Neural progenitor cell (in vitro differentiated cells): Measurements from ENCODE around the gene JAZF1. TPM values are rescaled to one million over a fixed set of nuclear protein-coding genes. Genes with fewer than 3 reads are reported as not detected.

Source experiments
- DNase-seq: peaks from one replicate; pipeline ENCODE4 v3.0.0-alpha.2; 2016; ENCODE audit warnings: low spot score
- H2AFZ ChIP-seq: fragments of 200-600 bp; sonication (generic); replicated peaks from 2 replicates; pipeline ENCODE4 v1.6.1; 2016; ENCODE audit warnings: antibody characterized with exemption
- H3F3A ChIP-seq: fragments of 200-600 bp; sonication (generic); 2 replicates; pipeline ENCODE4 v1.6.1; 2016; ENCODE audit warnings: antibody characterized with exemption, low read depth
- H3K27ac ChIP-seq: fragments of 200-600 bp; sonication (generic); 2 replicates; pipeline ENCODE4 v1.5.1; 2016; ENCODE audit warnings: mild to moderate bottlenecking
- H3K27me3 ChIP-seq: fragments of 200-600 bp; sonication (generic); 2 replicates; pipeline ENCODE4 v1.6.1; 2016; ENCODE audit warnings: mild to moderate bottlenecking, moderate library complexity
- H3K36me3 ChIP-seq: fragments of 200-600 bp; sonication (generic); 2 replicates; pipeline ENCODE4 v1.5.1; 2016
- H3K4me1 ChIP-seq: fragments of 200-600 bp; sonication (generic); 2 replicates; pipeline ENCODE4 v1.6.1; 2016; ENCODE audit warnings: mixed run types
- H3K4me2 ChIP-seq: fragments of 200-600 bp; sonication (generic); 2 replicates; pipeline ENCODE4 v1.6.1; 2016
- H3K4me3 ChIP-seq: fragments of 200-600 bp; sonication (generic); 2 replicates; pipeline ENCODE4 v1.5.1; 2016
- H3K79me2 ChIP-seq: fragments of 200-600 bp; sonication (generic); 2 replicates; pipeline ENCODE4 v1.6.1; 2016; ENCODE audit warnings: low read depth
- H3K9ac ChIP-seq: fragments of 200-600 bp; sonication (generic); 2 replicates; pipeline ENCODE4 v1.6.1; 2016
- H3K9me3 ChIP-seq: fragments of 200-600 bp; sonication (generic); 2 replicates; pipeline ENCODE4 v1.5.1; 2016; ENCODE audit warnings: low read depth
- H4K20me1 ChIP-seq: fragments of 200-600 bp; sonication (generic); 2 replicates; pipeline ENCODE4 v1.6.1; 2016; ENCODE audit warnings: low read depth
- H3K27ac Mint-ChIP-seq: 3 replicates; pipeline ENCODE4 v1.8.0; 2021; ENCODE audit warnings: mixed read lengths
- H3K27me3 Mint-ChIP-seq: 2 replicates; pipeline ENCODE4 v1.8.0; 2022; ENCODE audit warnings: low read depth, mild to moderate bottlenecking, inconsistent platforms, moderate library complexity, mixed read lengths; ENCODE audit not compliant: insufficient read depth
- H3K36me3 Mint-ChIP-seq: 3 replicates; pipeline ENCODE4 v1.8.0; 2021; ENCODE audit warnings: mixed read lengths
- H3K4me1 Mint-ChIP-seq: 3 replicates; pipeline ENCODE4 v1.8.0; 2021; ENCODE audit warnings: mixed read lengths
- H3K4me3 Mint-ChIP-seq: 3 replicates; pipeline ENCODE4 v1.8.0; 2021; ENCODE audit warnings: mild to moderate bottlenecking, moderate library complexity, mixed read lengths
- H3K9me3 Mint-ChIP-seq: 3 replicates; pipeline ENCODE4 v1.8.0; 2020; ENCODE audit warnings: mixed read lengths
- CTCF ChIP-seq: fragments of 200-600 bp; sonication (generic); IDR thresholded peaks from 2 replicates; pipeline ENCODE4 v1.5.1; 2017; ENCODE audit warnings: antibody characterized with exemption, mild to moderate bottlenecking
- EZH2 ChIP-seq: fragments of 200-600 bp; sonication (generic); IDR thresholded peaks from 2 replicates; pipeline ENCODE4 v1.6.1; 2017; ENCODE audit warnings: antibody characterized with exemption, mild to moderate bottlenecking, moderate library complexity
- EZH2phosphoT487 ChIP-seq: fragments of 200-600 bp; sonication (generic); IDR thresholded peaks from 2 replicates; pipeline ENCODE4 v1.6.1; 2017; ENCODE audit warnings: antibody characterized with exemption
- total RNA-seq: library from RNA; depleted of rRNA; stranded (reverse); fragments of >200 nt; gene quantifications from 2 replicates; pipeline ENCODE4 v1.2.3, GENCODE V29; 2015; ENCODE audit warnings: low replicate concordance

JAZF1 gene
- total RNA-seq, 1 donor from 2014 or later, result 3.1 TPM

GRCh38 chr7:27910326-27910725, 270.3 kb downstream of the JAZF1 start:
- peak; percentile 94 for DNase-seq

GRCh38 chr7:27908534-27909165, 271.9 kb downstream of the JAZF1 start:
- H3F3A ChIP-seq, result peaks cover 27% of the 10 kb centered on the region
- Mint-ChIP-seq H3K27ac (no peak overlapping the region), H3K36me3 (no peaks in the 10 kb centered on the region), H3K9me3 (no peaks in the 10 kb centered on the region), H3K27me3 (no peaks in the 10 kb centered on the region), H3K4me1 (peaks cover 23% of the 10 kb centered on the region), H3K4me3 (no peak overlapping the region)
- TF ChIP-seq CTCF (no peak), EZH2phosphoT487 (no peak), EZH2 (no peak)
- no peaks in the 10 kb centered on the region for H3K27me3 ChIP-seq
- H3K9ac ChIP-seq, result no peak overlapping the region
- no peak overlapping the region for H3K4me3 ChIP-seq
- no peak overlapping the region for H3K27ac ChIP-seq
- H2AFZ ChIP-seq, result peak overlapping the region; percentile 11
- peaks cover 66% of the 10 kb centered on the region for H3K4me1 ChIP-seq
- no peaks in the 10 kb centered on the region for H4K20me1 ChIP-seq
- no peak overlapping the region for H3K4me2 ChIP-seq
- H3K9me3 ChIP-seq, result no peaks in the 10 kb centered on the region
- H3K79me2 ChIP-seq, result no peaks in the 10 kb centered on the region
- DNase-seq, result no peak
- H3K36me3 ChIP-seq, result no peaks in the 10 kb centered on the region

More at GRCh38 chr7:27910326-27910725, 270.3 kb downstream of the JAZF1 start:
- H3K4me2 ChIP-seq, result peak overlapping the region; percentile 75
- Mint-ChIP-seq H3K4me3 (no peak overlapping the region), H3K27ac (no peak overlapping the region), H3K36me3 (no peaks in the 10 kb centered on the region), H3K27me3 (no peaks in the 10 kb centered on the region), H3K4me1 (peaks cover 26% of the 10 kb centered on the region), H3K9me3 (no peaks in the 10 kb centered on the region)
- H4K20me1 ChIP-seq, result no peaks in the 10 kb centered on the region
- H2AFZ ChIP-seq, result no peak overlapping the region
- H3K4me1 ChIP-seq, result peaks cover 66% of the 10 kb centered on the region
- H3K4me3 ChIP-seq, result peak overlapping the region; percentile 33
- H3K9ac ChIP-seq, result no peak overlapping the region
- H3F3A ChIP-seq, result peaks cover 27% of the 10 kb centered on the region
- no peaks in the 10 kb centered on the region for H3K79me2 ChIP-seq
- no peaks in the 10 kb centered on the region for H3K36me3 ChIP-seq
- TF ChIP-seq EZH2, result no peak
- TF ChIP-seq CTCF, result no peak
- TF ChIP-seq EZH2phosphoT487, result peak; percentile 86
- peak overlapping the region; percentile 85 for H3K27ac ChIP-seq
- H3K27me3 ChIP-seq, result no peaks in the 10 kb centered on the region
- no peaks in the 10 kb centered on the region for H3K9me3 ChIP-seq

GRCh38 chr7:27906385-27907091, 274.1 kb downstream of the JAZF1 start:
- H3K9me3 ChIP-seq, result no peaks in the 10 kb centered on the region
- H3K27me3 Mint-ChIP-seq, result no peaks in the 10 kb centered on the region
- H3F3A ChIP-seq, result peaks cover 19% of the 10 kb centered on the region
- no peak overlapping the region for H3K27ac Mint-ChIP-seq
- H3K27ac ChIP-seq, result no peak overlapping the region
- no peak overlapping the region for H3K4me3 Mint-ChIP-seq
- H3K4me1 ChIP-seq, result peaks cover 51% of the 10 kb centered on the region
- H3K36me3 ChIP-seq, result no peaks in the 10 kb centered on the region
- H3K27me3 ChIP-seq, result no peaks in the 10 kb centered on the region
- peak overlapping the region; percentile 43 for H2AFZ ChIP-seq
- no peaks in the 10 kb centered on the region for H3K9me3 Mint-ChIP-seq
- TF ChIP-seq EZH2phosphoT487, result no peak
- TF ChIP-seq CTCF, result no peak
- TF ChIP-seq EZH2, result no peak
- no peaks in the 10 kb centered on the region for H3K79me2 ChIP-seq
- H4K20me1 ChIP-seq, result no peaks in the 10 kb centered on the region
- DNase-seq, result no peak
- H3K9ac ChIP-seq, result no peak overlapping the region
- no peaks in the 10 kb centered on the region for H3K36me3 Mint-ChIP-seq
- peaks cover 16% of the 10 kb centered on the region for H3K4me1 Mint-ChIP-seq
- H3K4me2 ChIP-seq, result no peak overlapping the region
- H3K4me3 ChIP-seq, result no peak overlapping the region
